Mesodermal cell (in vitro differentiated cells): ENCODE data around the gene DNM3.

ENCODE experiments used
- H3K27ac ChIP-seq: 2 replicates; pipeline ENCODE4 v1.7.0; 2013; ENCODE audit warnings: mild to moderate bottlenecking, low read depth, low read length, moderate library complexity; ENCODE audit not compliant: severe bottlenecking
- H3K36me3 ChIP-seq: 2 replicates; pipeline ENCODE4 v1.7.1; 2013; ENCODE audit warnings: mild to moderate bottlenecking, low read length, moderate library complexity; ENCODE audit not compliant: control insufficient read depth, insufficient read depth
- H3K4me1 ChIP-seq: one replicate; pipeline ENCODE4 v1.7.1; 2013; ENCODE audit warnings: mild to moderate bottlenecking, low read length; ENCODE audit not compliant: insufficient read depth, control insufficient read depth, poor library complexity, severe bottlenecking
- H3K4me3 ChIP-seq: 2 replicates; pipeline ENCODE4 v1.7.0; 2013; ENCODE audit warnings: low read length, control low read depth, mild to moderate bottlenecking; ENCODE audit not compliant: insufficient read depth, poor library complexity, severe bottlenecking; ENCODE audit errors: extremely low read depth
- H3K9me3 ChIP-seq: 2 replicates; pipeline ENCODE4 v1.7.1; 2013; ENCODE audit warnings: mild to moderate bottlenecking, low read length, moderate library complexity; ENCODE audit not compliant: control insufficient read depth
- WGBS, 2 experiments: methylation state at CpG; one replicate each; pipeline ENCODE4 v1.1.5; 2013; ENCODE audit warnings: missing lambda C conversion rate in 2 of 2; ENCODE audit not compliant: insufficient coverage in 2 of 2; 5-methylcytosine and 5-hydroxymethylcytosine counted together

Gene DNM3

DNA sequence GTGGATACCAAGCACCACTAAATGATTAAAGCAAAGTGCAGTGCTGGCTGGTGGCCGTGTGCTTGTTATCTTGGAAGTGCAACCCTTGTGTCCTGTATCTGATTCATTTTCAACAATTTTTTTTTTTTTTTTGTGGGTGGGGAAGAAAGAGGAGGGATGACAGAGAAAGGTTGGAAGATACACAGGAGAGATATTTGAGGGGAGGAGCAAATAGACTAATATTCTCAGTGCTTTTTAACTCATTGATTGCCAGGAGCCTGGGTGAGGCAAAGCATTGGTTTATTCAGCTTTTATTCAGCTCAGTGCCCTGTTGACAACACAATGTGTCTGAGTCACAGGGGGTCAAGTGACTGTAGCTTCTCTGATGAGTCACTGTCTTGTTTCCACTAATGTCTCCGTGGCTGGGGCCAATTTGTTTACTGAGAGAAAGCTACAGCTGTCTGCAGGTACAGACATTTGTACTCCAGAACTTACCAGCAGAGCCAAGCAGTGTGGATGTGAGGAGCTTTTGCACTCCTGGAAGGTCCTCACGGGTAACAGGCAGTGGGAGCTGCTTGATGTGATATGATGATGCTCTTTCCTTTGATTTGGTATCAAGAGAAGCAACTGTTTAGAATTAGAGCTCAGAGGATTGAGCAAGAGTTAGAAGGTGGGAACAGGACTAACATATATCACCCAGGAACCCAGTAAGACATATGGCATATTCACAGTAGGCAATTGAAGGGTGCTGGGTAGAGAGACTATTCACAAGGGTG is 23.6 kb upstream of the DNM3 start:
- Histone ChIP-seq H3K4me3 (no peak overlapping the region), H3K27ac (peak overlapping the region; percentile 68), H3K9me3 (no peaks in the 10 kb centered on the region), H3K4me1 (peaks cover 15% of the 10 kb centered on the region), H3K36me3 (no peaks in the 10 kb centered on the region)
- WGBS, 2 experiments: 0% methylated on average over 1 to 2 of the region's 3 CpGs

GRCh38 chr1:171819946-171820345 is 21.4 kb upstream of the DNM3 start:
- no peaks in the 10 kb centered on the region for H3K36me3 ChIP-seq
- no peaks in the 10 kb centered on the region for H3K9me3 ChIP-seq
- 0% methylated on average over 1 of the region's 2 CpGs; no CpG with 5 or more reads in 1 of the 2 experiments for WGBS, 2 experiments
- no peak overlapping the region for H3K27ac ChIP-seq
- H3K4me1 ChIP-seq: peaks cover 15% of the 10 kb centered on the region
- no peak overlapping the region for H3K4me3 ChIP-seq

- H3K36me3 ChIP-seq: no peaks in the 10 kb centered on the region
- peaks cover 6% of the 10 kb centered on the region for H3K9me3 ChIP-seq
- no peak overlapping the region for H3K4me3 ChIP-seq
- WGBS, 2 experiments: 0% methylated on average over 1 of the region's 1 CpG; no CpG with 5 or more reads in 1 of the 2 experiments
- H3K27ac ChIP-seq: no peak overlapping the region
- H3K4me1 ChIP-seq: no peaks in the 10 kb centered on the region
Measured at GRCh38 chr1:171826973-171827372, 14.3 kb upstream of the DNM3 start.

- H3K36me3 ChIP-seq: no peaks in the 10 kb centered on the region
- peaks cover 6% of the 10 kb centered on the region for H3K9me3 ChIP-seq
- 91 to 94% methylated on average over 3 to 9 of the region's 11 CpGs for WGBS, 2 experiments
- no peak overlapping the region for H3K27ac ChIP-seq
- H3K4me1 ChIP-seq: no peaks in the 10 kb centered on the region
- no peak overlapping the region for H3K4me3 ChIP-seq
Measured at GRCh38 chr1:171828794-171829193, 12.5 kb upstream of the DNM3 start.

- Histone ChIP-seq H3K36me3 (no peaks in the 10 kb centered on the region), H3K4me1 (no peaks in the 10 kb centered on the region), H3K27ac (no peak overlapping the region), H3K4me3 (no peak overlapping the region), H3K9me3 (no peaks in the 10 kb centered on the region)
- 0 to 80% methylated on average over 1 of the region's 4 CpGs for WGBS, 2 experiments
Measured at GRCh38 chr1:171833091-171833825, 8.0 kb upstream of the DNM3 start.

DNA sequence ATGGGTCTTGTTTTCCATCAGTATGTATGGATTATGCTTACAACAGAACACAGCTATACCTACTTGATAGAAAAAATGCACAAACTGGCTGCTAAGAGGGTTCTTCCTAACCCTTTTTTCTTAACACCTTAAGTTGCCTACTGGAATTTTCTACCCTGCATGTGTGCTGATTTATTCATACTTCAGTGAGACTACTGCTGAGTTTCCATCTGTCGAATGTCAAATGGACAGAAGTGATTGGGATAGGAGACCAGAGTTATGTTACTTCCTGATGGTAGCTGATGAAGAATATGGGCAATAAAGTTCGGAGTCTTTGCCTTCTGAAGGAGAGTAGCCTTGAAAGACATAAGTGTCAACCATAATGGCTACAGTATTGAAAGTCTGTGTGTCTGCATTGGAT is 6.5 kb upstream of the DNM3 start:
- 92 to 100% methylated on average over 2 of the region's 2 CpGs for WGBS, 2 experiments
- H3K27ac ChIP-seq: no peak overlapping the region
- H3K36me3 ChIP-seq: no peaks in the 10 kb centered on the region
- H3K4me3 ChIP-seq: no peak overlapping the region
- no peaks in the 10 kb centered on the region for H3K4me1 ChIP-seq
- no peaks in the 10 kb centered on the region for H3K9me3 ChIP-seq

GRCh38 chr1:171835891-171836290 is 5.4 kb upstream of the DNM3 start:
- H3K9me3 ChIP-seq: no peaks in the 10 kb centered on the region
- H3K27ac ChIP-seq: no peak overlapping the region
- H3K36me3 ChIP-seq: no peaks in the 10 kb centered on the region
- H3K4me3 ChIP-seq: no peak overlapping the region
- H3K4me1 ChIP-seq: no peaks in the 10 kb centered on the region

- H3K4me1 ChIP-seq: no peaks in the 10 kb centered on the region
- H3K4me3 ChIP-seq: peak overlapping the region; percentile 62
- H3K27ac ChIP-seq: no peak overlapping the region
- WGBS, 2 experiments: 1 to 6% methylated on average over 9 to 21 of the region's 40 CpGs
- no peaks in the 10 kb centered on the region for H3K9me3 ChIP-seq
- no peaks in the 10 kb centered on the region for H3K36me3 ChIP-seq
Measured at GRCh38 chr1:171841931-171842761, 848 bp downstream of the DNM3 start.

DNA sequence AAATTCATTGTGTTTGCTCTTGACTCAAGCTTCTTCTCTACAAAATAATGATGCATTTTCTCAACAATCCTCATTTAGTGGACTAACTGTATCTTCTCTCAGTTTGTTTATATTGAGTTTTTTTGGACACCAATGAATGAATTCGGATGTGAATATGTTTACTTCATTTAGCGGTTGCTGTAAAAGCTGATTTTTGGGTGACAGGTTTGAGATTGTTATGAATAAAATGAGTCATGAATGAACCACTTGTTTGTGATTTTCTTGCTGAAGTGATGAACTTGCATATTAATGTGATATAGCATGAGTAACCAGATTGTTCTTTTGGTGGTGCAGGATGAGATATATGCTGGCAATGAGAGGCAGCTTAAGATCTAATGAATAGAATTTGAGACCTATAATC is 3.1 kb downstream of the DNM3 start:
- 85 to 100% methylated on average over 2 of the region's 2 CpGs for WGBS, 2 experiments
- no peaks in the 10 kb centered on the region for H3K9me3 ChIP-seq
- no peak overlapping the region for H3K27ac ChIP-seq
- H3K4me3 ChIP-seq: no peak overlapping the region
- no peaks in the 10 kb centered on the region for H3K4me1 ChIP-seq
- H3K36me3 ChIP-seq: no peaks in the 10 kb centered on the region

DNA sequence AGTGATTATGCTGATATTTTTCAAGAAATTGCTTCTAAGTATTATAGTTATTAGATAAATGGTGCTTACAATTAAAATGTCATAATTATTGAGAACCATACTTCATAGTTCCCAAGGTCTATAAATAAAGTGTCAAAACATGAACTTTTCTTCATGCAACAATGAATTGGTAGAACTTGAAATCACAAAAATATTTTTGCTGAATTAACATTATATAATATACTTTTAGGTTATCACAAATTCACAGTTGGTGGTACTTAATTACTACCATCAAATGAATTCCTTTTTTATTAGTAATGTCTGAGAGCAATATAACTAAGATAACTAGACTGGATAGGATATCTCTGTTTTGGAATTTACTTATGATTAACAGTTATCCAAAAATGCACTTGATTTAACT is 4.7 kb downstream of the DNM3 start:
- H3K36me3 ChIP-seq: no peaks in the 10 kb centered on the region
- H3K9me3 ChIP-seq: no peaks in the 10 kb centered on the region
- H3K4me1 ChIP-seq: no peaks in the 10 kb centered on the region

More for the DNA sequence above, 4.7 kb downstream of the DNM3 start:
- H3K4me3 ChIP-seq: no peak overlapping the region
- no peak overlapping the region for H3K27ac ChIP-seq
